Parathyroid adenoma (tissue), 2 donors: ENCODE measurements around the gene DMAC2L.

Experiments
- H2AFZ ChIP-seq: fragments of 300-600 bp; sonication (generic); one replicate; pipeline ENCODE4 v1.7.0; 2017; ENCODE audit warnings: antibody characterized with exemption, mild to moderate bottlenecking
- H3K27ac ChIP-seq: fragments of 300-600 bp; sonication (generic); one replicate; pipeline ENCODE4 v1.7.0; 2017
- H3K27me3 ChIP-seq: fragments of 300-600 bp; sonication (generic); one replicate; pipeline ENCODE4 v1.7.0; 2017; ENCODE audit warnings: low read length; ENCODE audit not compliant: control insufficient read depth, insufficient read depth
- H3K36me3 ChIP-seq: fragments of 300-600 bp; sonication (generic); one replicate; pipeline ENCODE4 v1.7.0; 2017; ENCODE audit warnings: low read length; ENCODE audit not compliant: control insufficient read depth, insufficient read depth
- H3K4me1 ChIP-seq: fragments of 300-600 bp; sonication (generic); one replicate; pipeline ENCODE4 v1.7.0; 2017; ENCODE audit warnings: control low read depth
- H3K4me2 ChIP-seq: fragments of 300-600 bp; sonication (generic); one replicate; pipeline ENCODE4 v1.7.0; 2017; ENCODE audit warnings: low read length
- H3K4me3 ChIP-seq: fragments of 300-600 bp; sonication (generic); one replicate; pipeline ENCODE4 v1.7.0; 2017; ENCODE audit warnings: low read depth, low read length
- H3K79me2 ChIP-seq: fragments of 300-600 bp; sonication (generic); one replicate; pipeline ENCODE4 v1.7.0; 2017; ENCODE audit warnings: control low read depth
- H3K9ac ChIP-seq: fragments of 300-600 bp; sonication (generic); one replicate; pipeline ENCODE4 v1.7.0; 2017; ENCODE audit warnings: mild to moderate bottlenecking
- H3K9me3 ChIP-seq: fragments of 300-600 bp; sonication (generic); one replicate; pipeline ENCODE4 v1.7.0; 2017; ENCODE audit warnings: low read length; ENCODE audit not compliant: control insufficient read depth
- CTCF ChIP-seq: fragments of 300-600 bp; sonication (generic); IDR thresholded peaks from one replicate; pipeline ENCODE4 v1.7.0; 2017; ENCODE audit warnings: antibody characterized with exemption, mild to moderate bottlenecking
- donor health status: primary hyperparathyroidism.

DMAC2L gene

GRCh38 chr14:50270932-50271331 lies 41.2 kb upstream of the DMAC2L start:
- H3K9me3 ChIP-seq = no peaks in the 10 kb centered on the region
- no peak overlapping the region for H3K4me3 ChIP-seq
- no peak overlapping the region for H3K27ac ChIP-seq
- no peaks in the 10 kb centered on the region for H3K4me1 ChIP-seq
- no peaks in the 10 kb centered on the region for H3K27me3 ChIP-seq
- TF ChIP-seq CTCF = no peak
- no peaks in the 10 kb centered on the region for H3K36me3 ChIP-seq
- no peak overlapping the region for H3K4me2 ChIP-seq
- H2AFZ ChIP-seq = no peak overlapping the region
- no peak overlapping the region for H3K9ac ChIP-seq
- no peaks in the 10 kb centered on the region for H3K79me2 ChIP-seq

- TF ChIP-seq CTCF = no peak
- H3K79me2 ChIP-seq = no peaks in the 10 kb centered on the region
- no peak overlapping the region for H3K9ac ChIP-seq
Measured at GRCh38 chr14:50272498-50272897, 39.6 kb upstream of the DMAC2L start.

GRCh38 chr14:50285861-50286260 lies 26.3 kb upstream of the DMAC2L start:
- H3K4me2 ChIP-seq = no peak overlapping the region
- H3K4me3 ChIP-seq = no peak overlapping the region
- no peaks in the 10 kb centered on the region for H3K4me1 ChIP-seq
- no peak overlapping the region for H3K27ac ChIP-seq
- TF ChIP-seq CTCF = no peak
- H3K9ac ChIP-seq = no peak overlapping the region
- no peaks in the 10 kb centered on the region for H3K9me3 ChIP-seq
- H3K27me3 ChIP-seq = no peaks in the 10 kb centered on the region
- H3K36me3 ChIP-seq = no peaks in the 10 kb centered on the region
- no peak overlapping the region for H2AFZ ChIP-seq
- no peaks in the 10 kb centered on the region for H3K79me2 ChIP-seq

More at GRCh38 chr14:50272498-50272897, 39.6 kb upstream of the DMAC2L start:
- Histone ChIP-seq H3K4me1 (no peaks in the 10 kb centered on the region), H3K4me2 (no peak overlapping the region), H3K4me3 (no peak overlapping the region), H3K27me3 (no peaks in the 10 kb centered on the region), H2AFZ (no peak overlapping the region), H3K27ac (no peak overlapping the region), H3K36me3 (no peaks in the 10 kb centered on the region), H3K9me3 (no peaks in the 10 kb centered on the region)

- Histone ChIP-seq H3K27ac (no peak overlapping the region), H3K79me2 (no peaks in the 10 kb centered on the region), H3K4me2 (no peak overlapping the region), H3K9me3 (no peaks in the 10 kb centered on the region), H3K4me3 (no peak overlapping the region), H3K36me3 (no peaks in the 10 kb centered on the region), H2AFZ (no peak overlapping the region), H3K9ac (no peak overlapping the region), H3K4me1 (no peaks in the 10 kb centered on the region), H3K27me3 (no peaks in the 10 kb centered on the region)
- TF ChIP-seq CTCF = no peak
Measured at GRCh38 chr14:50288146-50288545, 24.0 kb upstream of the DMAC2L start.

- no peak overlapping the region for H3K4me3 ChIP-seq
- H3K27ac ChIP-seq = no peak overlapping the region
- no peak overlapping the region for H2AFZ ChIP-seq
- no peaks in the 10 kb centered on the region for H3K4me1 ChIP-seq
- no peaks in the 10 kb centered on the region for H3K36me3 ChIP-seq
- no peak overlapping the region for H3K9ac ChIP-seq
- H3K79me2 ChIP-seq = no peaks in the 10 kb centered on the region
- H3K27me3 ChIP-seq = no peaks in the 10 kb centered on the region
- no peak overlapping the region for H3K4me2 ChIP-seq
- no peak for TF ChIP-seq CTCF
- H3K9me3 ChIP-seq = no peaks in the 10 kb centered on the region
Measured at GRCh38 chr14:50290306-50290705, 21.8 kb upstream of the DMAC2L start.
